Endothelial cell of umbilical vein (primary cell): Measurements from ENCODE around the gene UBE2H. TPM values are rescaled to one million over a fixed set of nuclear protein-coding genes. Genes with fewer than 3 reads are reported as not detected.

ENCODE experiments used
- BruUV-seq: library from RNA; stranded (reverse); fragments of 400-500 nt; replicated peaks from 2 replicates; lab custom pipeline; 2021; lab: Mats Ljungman, UMichigan
- CTCF ChIA-PET: fragments of 300-600, 350-600 bp; sonication (Branson Sonifier 250); formaldehyde crosslinking; loops from one replicate; lab custom pipeline; 2021; ENCODE audit warnings: antibody characterized with exemption, inconsistent platforms; lab: Charles Lee
- POLR2A ChIA-PET: fragments of 300-600, 350-600 bp; sonication (Branson Sonifier 250); formaldehyde crosslinking; loops from one replicate; lab custom pipeline; 2021; ENCODE audit warnings: antibody characterized with exemption, inconsistent platforms; lab: Charles Lee
- DNase-seq: peaks from one replicate; pipeline ENCODE4 v3.0.0-alpha.2; 2011; ENCODE audit warnings: low read depth, low spot score
- FAIRE-seq: peaks from 2 replicates; lab custom pipeline; 2011; peaks lifted over from hg19 to GRCh38; lab: Jason Lieb, UNC
- H2AFZ ChIP-seq: 2 replicates; pipeline ENCODE4 v1.6.0; 2012; ENCODE audit warnings: low read depth, low read length, control low read depth, inconsistent platforms
- H3K27ac ChIP-seq: 2 replicates; pipeline ENCODE4 v1.5.1; 2011; ENCODE audit warnings: low read depth, mild to moderate bottlenecking, control low read depth, low read length, moderate library complexity; ENCODE audit not compliant: insufficient read depth
- H3K27me3 ChIP-seq, 2 experiments: 2 replicates each; pipeline versions ENCODE4 v1.6.0 to v1.6.1; 2011; ENCODE audit warnings: low read length in 2 of 2, mixed read lengths in 1 of 2; ENCODE audit not compliant: control insufficient read depth in 2 of 2, insufficient read depth in 2 of 2
- H3K36me3 ChIP-seq, 2 experiments: 2 replicates in 1 of 2; 3 replicates in 1 of 2; pipeline ENCODE4 v1.5.1; 2011; ENCODE audit warnings: low read length in 2 of 2, mild to moderate bottlenecking in 1 of 2, moderate library complexity in 1 of 2; ENCODE audit not compliant: control insufficient read depth in 2 of 2, insufficient read depth in 2 of 2; ENCODE audit errors: extremely low read depth in 1 of 2
- H3K4me1 ChIP-seq: 3 replicates; pipeline ENCODE4 v1.5.1; 2011; ENCODE audit warnings: mild to moderate bottlenecking, low read length; ENCODE audit not compliant: control insufficient read depth, insufficient read depth; ENCODE audit errors: extremely low read depth
- H3K4me2 ChIP-seq: 2 replicates; pipeline ENCODE4 v1.6.1; 2011; ENCODE audit warnings: low read length, control low read depth, mixed read lengths; ENCODE audit not compliant: insufficient read depth
- H3K4me3 ChIP-seq, 3 experiments: fragments of 200-600 bp in 1 of 3; sonication (generic), shearing (Covaris generic) in 1 of 3; replicated peaks in 1 of 3; 2 replicates each; pipeline ENCODE4 v1.5.1; 2011 to 2016; ENCODE audit warnings: control low read depth in 3 of 3, low read length in 3 of 3, mild to moderate bottlenecking in 2 of 3, inconsistent platforms in 1 of 3, low read depth in 1 of 3, moderate library complexity in 1 of 3; ENCODE audit not compliant: insufficient read depth in 1 of 3
- H3K79me2 ChIP-seq: 2 replicates; pipeline ENCODE4 v1.6.0; 2012; ENCODE audit warnings: low read length, inconsistent platforms; ENCODE audit not compliant: control insufficient read depth, insufficient read depth
- H3K9ac ChIP-seq: replicated peaks from 2 replicates; pipeline ENCODE3; 2011; ENCODE audit warnings: low read length, control low read depth; ENCODE audit not compliant: insufficient read depth; ENCODE audit errors: extremely low read depth
- H3K9me1 ChIP-seq: replicated peaks from 3 replicates; pipeline ENCODE4 v1.6.0; 2011; ENCODE audit warnings: mild to moderate bottlenecking, low read length; ENCODE audit not compliant: control insufficient read depth, insufficient read depth; ENCODE audit errors: extremely low read depth
- H3K9me3 ChIP-seq: replicated peaks from 2 replicates; pipeline ENCODE4 v1.5.1; 2012; ENCODE audit warnings: low read length, inconsistent platforms; ENCODE audit not compliant: control insufficient read depth, insufficient read depth
- H4K20me1 ChIP-seq: replicated peaks from 2 replicates; pipeline ENCODE3; 2011; ENCODE audit warnings: mild to moderate bottlenecking, low read length; ENCODE audit not compliant: control insufficient read depth, insufficient read depth; ENCODE audit errors: extremely low read depth
- CTCF ChIP-seq, 2 donors: IDR thresholded peaks; 1 replicate in 1 of 2; 2 replicates in 1 of 2; pipeline ENCODE4 v1.5.1; 2011; ENCODE audit warnings: low read length in 2 of 2, mild to moderate bottlenecking in 2 of 2, moderate library complexity in 2 of 2, control low read depth in 1 of 2, inconsistent platforms in 1 of 2, low read depth in 1 of 2; ENCODE audit not compliant: insufficient read depth in 1 of 2; ENCODE audit errors: extremely low read depth in 1 of 2
- EZH2 ChIP-seq: IDR thresholded peaks from 2 replicates; pipeline ENCODE4 v1.6.1; 2012; ENCODE audit warnings: borderline replicate concordance, low read depth, mild to moderate bottlenecking, moderate library complexity, low read length, inconsistent platforms; ENCODE audit not compliant: severe bottlenecking
- FOS ChIP-seq: IDR thresholded peaks from 2 replicates; pipeline ENCODE4 v1.6.1; 2011; ENCODE audit warnings: mild to moderate bottlenecking, low read length, moderate library complexity, borderline replicate concordance; ENCODE audit not compliant: insufficient read depth
- GATA2 ChIP-seq: IDR thresholded peaks from 2 replicates; pipeline ENCODE4 v1.7.0; 2011; ENCODE audit warnings: low read depth, mild to moderate bottlenecking, moderate library complexity, mixed read lengths, low read length; ENCODE audit not compliant: insufficient read length, insufficient read depth
- POLR2A ChIP-seq: IDR thresholded peaks from 2 replicates; pipeline ENCODE4 v1.6.1; 2012; ENCODE audit warnings: low read depth, mild to moderate bottlenecking, control low read depth, low read length
- dilution Hi-C: fragments of 300-500 bp; cut with MboI; formaldehyde crosslinking; loops from one replicate; pipeline ENCODE4 v1.15.0; 2019; ENCODE audit warnings: low sequenced_read_pairs; ENCODE audit not compliant: extremely low pct_ligation_motif_present
- intact Hi-C: fragments of 100-400 bp; cut with micrococcal nuclease; formaldehyde crosslinking; loops from one replicate; pipeline ENCODE4 v1.10.0; 2022
- polyA plus RNA-seq, 4 experiments: library from polyadenylated mRNA; depleted of rRNA in 3 of 4; stranded (reverse) in 3 of 4; unstranded in 1 of 4; fragments of >200 nt; gene quantifications; 2 replicates each; pipeline versions ENCODE4 v1.2.1 to v1.2.3, GENCODE V29; 2011 to 2012; ENCODE audit warnings: missing spikeins in 1 of 4
- total RNA-seq: library from RNA; stranded (reverse); gene quantifications from 2 replicates; pipeline ENCODE4 v1.2.3, GENCODE V29; 2021

Gene UBE2H
- total and polyA plus RNA-seq, 2 donors (not counting 3 experiments of a cell fraction or from before 2014, with no cell fraction given): 51.7 to 90.1 TPM

- ChIA-PET POLR2A (no interaction called here), CTCF (interaction anchor here (1.0 to 1.1 kb wide), 4 partner anchors 9 to 26 kb away, joined by 3 to 9 read pairs (median 3); no protein-coding TSS in a partner anchor)
- DNase-seq (peak; percentile 81), FAIRE-seq (peak; percentile 53)
- dilution Hi-C loops: no loop called here
- Histone ChIP-seq H4K20me1 (peaks cover 2% of the 10 kb centered on the region), H3K4me1 (peaks cover 30% of the 10 kb centered on the region), H3K27ac (peak overlapping the region; percentile 37), H3K9me3 (no peaks in the 10 kb centered on the region), H3K9ac (no peak overlapping the region), H3K4me3 (no peak overlapping the region), H3K9me1 (no peaks in the 10 kb centered on the region), H3K27me3 (no peaks in the 10 kb centered on the region), H3K79me2 (peaks cover 39% of the 10 kb centered on the region), H2AFZ (no peak overlapping the region), H3K36me3 (peaks cover 3 to 5% of the 10 kb centered on the region in 2 experiments), H3K4me2 (peak overlapping the region; percentile 34)
- intact Hi-C loops: no loop called here
- BruUV-seq: no TSS peak
- no peak for TF ChIP-seq POLR2A
- TF ChIP-seq GATA2: peak; percentile 44
- TF ChIP-seq FOS: peak; percentile 46
Observed at GRCh38 chr7:129923709-129924108, 29.1 kb downstream of the UBE2H start.

GRCh38 chr7:129919492-129919891 is 33.3 kb downstream of the UBE2H start:
- H3K9me3 ChIP-seq: no peaks in the 10 kb centered on the region
- no peaks in the 10 kb centered on the region for H3K9me1 ChIP-seq
- no peak for FAIRE-seq
- ChIA-PET POLR2A (interaction anchor here (0.7 to 1.2 kb wide), 2 partner anchors 30 to 70 kb away, joined by 3 to 10 read pairs; no protein-coding TSS in a partner anchor), CTCF (interaction anchor here (0.6 to 2.9 kb wide), 7 partner anchors 12 to 91 kb away, joined by 3 to 11 read pairs (median 4); no protein-coding TSS in a partner anchor)
- peak overlapping the region; percentile 76 for H3K27ac ChIP-seq
- intact Hi-C loops (no loop called here), dilution Hi-C loops (no loop called here)
- peak overlapping the region; percentile 76 for H3K4me2 ChIP-seq
- H2AFZ ChIP-seq: no peak overlapping the region
- no peak overlapping the region for H3K9ac ChIP-seq
- no peak overlapping the region for H3K4me3 ChIP-seq
- BruUV-seq: no TSS peak
- H3K27me3 ChIP-seq: no peaks in the 10 kb centered on the region
- peaks cover 0 to 3% of the 10 kb centered on the region in 2 experiments for H3K36me3 ChIP-seq
- H4K20me1 ChIP-seq: peaks cover 14% of the 10 kb centered on the region
- no peak for DNase-seq
- peaks cover 46% of the 10 kb centered on the region for H3K4me1 ChIP-seq
- TF ChIP-seq CTCF (IDR thresholded peaks at IDR 0.05; ENCODE audit: extremely low read depth in 1 of 2, insufficient read depth in 1 of 2, low read depth in 1 of 2, low read length in 2 of 2): no peak
- no peak for TF ChIP-seq EZH2
- H3K79me2 ChIP-seq: peaks cover 59% of the 10 kb centered on the region
